HCT116 (cell line): Measurements from ENCODE around the gene ELOVL5. TPM values are rescaled to one million over a fixed set of nuclear protein-coding genes. Genes with fewer than 3 reads are reported as not detected.

Experiments used
- ATAC-seq: fragments of 200-7000 bp; cut with Tn5 transposase; 2 replicates; pipeline ENCODE4 v1.9.1; 2020; ENCODE audit warnings: mild to moderate bottlenecking, moderate library complexity
- BruUV-seq: library from RNA; stranded (reverse); fragments of 400-500 nt; replicated peaks from 2 replicates; lab custom pipeline; 2021; lab: Mats Ljungman, UMichigan
- CTCF ChIA-PET: fragments of 300-600 bp; sonication (Branson Sonifier 250); formaldehyde crosslinking; loops from one replicate; lab custom pipeline; 2021; ENCODE audit warnings: antibody characterized with exemption; lab: Charles Lee
- POLR2A ChIA-PET: fragments of 300-600, 350-600 bp; sonication (Branson Sonifier 250); formaldehyde crosslinking; loops from one replicate; lab custom pipeline; 2021; ENCODE audit warnings: antibody characterized with exemption; lab: Charles Lee
- RAD21 ChIA-PET, 2 experiments: fragments of 300-600 bp; sonication (Branson Sonifier 250); formaldehyde crosslinking; loops; one replicate each; lab custom pipeline; 2023; ENCODE audit warnings: low total read pairs in 2 of 2; ENCODE audit not compliant: uncharacterized antibody in 2 of 2, unreplicated experiment in 2 of 2, low non-redundant PET in 1 of 2; lab: Charles Lee
- DNase-seq: peaks from one replicate; pipeline ENCODE4 v3.0.0-alpha.2; 2010; ENCODE audit warnings: low read depth, low spot score
- H2AFZ ChIP-seq: fragments of 200-600 bp; shearing (Covaris generic), sonication (generic); 2 replicates; pipeline ENCODE4 v1.6.1; 2017; ENCODE audit warnings: low read depth, mixed run types, mixed read lengths, antibody characterized with exemption, low read length; ENCODE audit not compliant: poor library complexity, severe bottlenecking
- H3K27ac ChIP-seq: 2 replicates; pipeline ENCODE4 v1.5.1; 2012; ENCODE audit warnings: low read depth, low read length
- H3K27me3 ChIP-seq: fragments of 200-600 bp; sonication (generic); 2 replicates; pipeline ENCODE4 v1.6.1; 2016; ENCODE audit warnings: mixed run types, low read length, mixed read lengths; ENCODE audit not compliant: insufficient read depth
- H3K36me3 ChIP-seq, 2 experiments: fragments of 200-500 bp in 1 of 2; fragments of 200-600 bp in 1 of 2; sonication (Bioruptor generic) in 1 of 2; sonication (generic) in 1 of 2; 2 replicates each; pipeline versions ENCODE4 v1.5.1 to v1.6.1; 2014 to 2016; ENCODE audit warnings: low read length in 2 of 2, inconsistent platforms in 1 of 2, mixed read lengths in 1 of 2, mixed run types in 1 of 2; ENCODE audit not compliant: insufficient read depth in 2 of 2, control insufficient read depth in 1 of 2
- H3K4me1 ChIP-seq, 2 experiments: fragments of 200-600 bp in 1 of 2; sonication (generic) in 1 of 2; 2 replicates each; pipeline versions ENCODE4 v1.5.1 to v1.6.1; 2012 to 2017; ENCODE audit warnings: low read length in 2 of 2, inconsistent platforms in 1 of 2, mild to moderate bottlenecking in 1 of 2, mixed read lengths in 1 of 2, mixed run types in 1 of 2, moderate library complexity in 1 of 2; ENCODE audit not compliant: insufficient read depth in 2 of 2, control insufficient read depth in 1 of 2
- H3K4me2 ChIP-seq: fragments of 200-600 bp; sonication (generic); 2 replicates; pipeline ENCODE4 v1.6.1; 2017; ENCODE audit warnings: mixed run types, low read length, mixed read lengths
- H3K4me3 ChIP-seq, 2 experiments: fragments of 200-600 bp in 1 of 2; sonication (generic) in 1 of 2; replicated peaks in 1 of 2; 2 replicates each; pipeline ENCODE4 v1.5.1; 2011 to 2016; ENCODE audit warnings: low read length in 2 of 2, control low read depth in 1 of 2, low read depth in 1 of 2, mild to moderate bottlenecking in 1 of 2, mixed read lengths in 1 of 2, mixed run types in 1 of 2
- H3K79me2 ChIP-seq: fragments of 200-600 bp; sonication (generic); 2 replicates; pipeline ENCODE4 v1.6.1; 2017; ENCODE audit warnings: mild to moderate bottlenecking, mixed run types, low read length, moderate library complexity, mixed read lengths; ENCODE audit not compliant: insufficient read depth
- H3K9ac ChIP-seq: fragments of 200-600 bp; sonication (generic); 2 replicates; pipeline ENCODE4 v1.6.1; 2016; ENCODE audit warnings: low read length, mixed read lengths
- H3K9me2 ChIP-seq: fragments of 200-600 bp; sonication (generic), shearing (Covaris generic); 2 replicates; pipeline ENCODE4 v1.6.1; 2017; ENCODE audit warnings: mixed run types, mild to moderate bottlenecking, moderate library complexity; ENCODE audit not compliant: insufficient read depth
- H3K9me3 ChIP-seq, 2 experiments: fragments of 200-500 bp in 1 of 2; fragments of 200-600 bp in 1 of 2; sonication (Bioruptor generic) in 1 of 2; sonication (generic) in 1 of 2; 2 replicates each; pipeline ENCODE4 v1.6.1; 2014 to 2017; ENCODE audit warnings: low read length in 2 of 2, mixed read lengths in 2 of 2, inconsistent platforms in 1 of 2, low read depth in 1 of 2, mild to moderate bottlenecking in 1 of 2, mixed run types in 1 of 2, moderate library complexity in 1 of 2; ENCODE audit not compliant: control insufficient read depth in 1 of 2, insufficient read depth in 1 of 2
- H4K20me1 ChIP-seq: fragments of 200-600 bp; sonication (generic), shearing (Covaris generic); 2 replicates; pipeline ENCODE4 v1.6.1; 2017; ENCODE audit warnings: mixed run types, mild to moderate bottlenecking, moderate library complexity; ENCODE audit not compliant: insufficient read depth
- ATF3 ChIP-seq: IDR thresholded peaks from 2 replicates; pipeline ENCODE4 v1.6.1; 2012
- CBX3 ChIP-seq: IDR thresholded peaks from 2 replicates; pipeline ENCODE4 v1.6.1; 2012; ENCODE audit warnings: low read depth
- EZH2phosphoT487 ChIP-seq: fragments of 200-600 bp; IDR thresholded peaks from 2 replicates; pipeline ENCODE4 v1.6.1; 2018; ENCODE audit warnings: antibody characterized with exemption, borderline replicate concordance
- FOSL1 ChIP-seq: IDR thresholded peaks from 2 replicates; pipeline ENCODE4 v1.6.1; 2012; ENCODE audit warnings: low read depth
- POLR2A ChIP-seq: IDR thresholded peaks from 2 replicates; pipeline ENCODE4 v1.7.0; 2011; ENCODE audit warnings: borderline replicate concordance; ENCODE audit not compliant: insufficient read depth, insufficient read length; ENCODE audit errors: extremely low read depth
- POLR2AphosphoS5 ChIP-seq: IDR thresholded peaks from 2 replicates; pipeline ENCODE4 v1.6.1; 2011; ENCODE audit warnings: mild to moderate bottlenecking, low read depth, low read length, moderate library complexity
- REST ChIP-seq: IDR thresholded peaks from 2 replicates; pipeline ENCODE4 v1.6.1; 2012; ENCODE audit warnings: low read depth
- SIN3A ChIP-seq: IDR thresholded peaks from 2 replicates; pipeline ENCODE4 v1.6.1; 2012; ENCODE audit warnings: low read depth
- SRF ChIP-seq: IDR thresholded peaks from 2 replicates; pipeline ENCODE4 v1.6.1; 2012; ENCODE audit warnings: low read depth
- TCF7L2 ChIP-seq: IDR thresholded peaks from 2 replicates; pipeline ENCODE4 v1.7.0; 2011; ENCODE audit warnings: borderline replicate concordance, inconsistent platforms; ENCODE audit not compliant: insufficient read depth, insufficient read length; ENCODE audit errors: extremely low read depth
- ZFX ChIP-seq: fragments of 450-650 bp; IDR thresholded peaks from 2 replicates; pipeline ENCODE4 v1.6.1; 2017
- ZNF274 ChIP-seq: fragments of 200-500 bp; sonication (Bioruptor generic); IDR thresholded peaks from 2 replicates; pipeline ENCODE4 v1.6.1; 2014; ENCODE audit warnings: mild to moderate bottlenecking, low read depth, low read length, inconsistent platforms
- intact Hi-C: fragments of 100-400 bp; cut with micrococcal nuclease; formaldehyde crosslinking; loops from 2 replicates; pipeline ENCODE4 v1.10.0; 2022
- total RNA-seq: library from RNA; stranded (reverse); gene quantifications from one replicate; pipeline ENCODE4 v1.2.1, GENCODE V29; 2021; ENCODE audit not compliant: unreplicated experiment
- TF ChIP-seq, protein P1 (sequence below), 3 experiments: fragments of 200-600 bp in 1 of 3; sonication (generic) in 1 of 3; IDR thresholded peaks in 2 of 3; conservative IDR thresholded peaks in 1 of 3; 2 replicates each; pipeline ENCODE4 v1.5.1; 2012 to 2017; ENCODE audit warnings: low read depth in 2 of 3, low read length in 2 of 3, antibody characterized with exemption in 1 of 3, borderline replicate concordance in 1 of 3, control low read depth in 1 of 3, mild to moderate bottlenecking in 1 of 3, mixed read lengths in 1 of 3, mixed run types in 1 of 3, moderate library complexity in 1 of 3; ENCODE audit not compliant: insufficient read depth in 1 of 3
- TF ChIP-seq, protein P2 (sequence below): IDR thresholded peaks from 2 replicates; pipeline ENCODE4 v1.6.1; 2012

ELOVL5 gene
- total RNA-seq, 1 experiment from 2014 or later, result 85.3 TPM

DNA sequence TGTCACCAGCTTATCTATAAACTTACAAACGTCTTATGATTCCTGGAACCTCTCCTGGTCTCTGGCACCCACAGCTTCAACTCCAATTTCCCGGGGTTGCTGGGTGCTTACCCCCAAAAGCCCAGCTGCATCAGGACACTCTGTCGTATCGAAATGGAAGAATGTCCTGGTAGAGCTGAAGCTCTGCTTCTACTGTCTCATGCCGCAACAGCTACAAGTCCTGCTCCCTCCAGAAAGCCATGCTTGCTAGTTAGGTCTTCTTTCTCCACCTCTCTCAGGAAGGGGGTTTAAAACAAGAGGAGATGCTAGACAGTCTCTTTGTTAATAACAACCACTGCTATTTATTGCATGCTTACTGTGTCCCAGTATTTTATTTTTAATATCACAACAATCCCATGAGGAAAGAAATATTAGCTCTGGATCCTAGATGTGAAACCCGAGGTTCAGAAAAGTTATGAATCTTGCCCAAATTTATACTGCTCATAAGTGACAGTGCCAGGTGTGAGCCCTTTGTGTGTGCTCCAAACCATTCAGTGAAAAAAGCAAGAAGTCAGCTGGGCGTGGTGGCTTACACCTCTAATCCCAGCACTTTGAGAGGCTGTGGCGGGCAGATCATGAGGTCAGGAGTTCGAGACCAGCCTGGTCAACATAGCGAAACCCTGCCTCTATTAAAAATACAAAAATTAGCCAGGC lies 117.8 kb downstream of the ELOVL5 start:
- no peaks in the 10 kb centered on the region for H3K36me3 ChIP-seq
- no peaks in the 10 kb centered on the region for H3K4me1 ChIP-seq
- H3K4me2 ChIP-seq, result no peak overlapping the region
- ATAC-seq (no peak), DNase-seq (no peak)
- intact Hi-C loops, result no loop called here
- no peak overlapping the region for H3K4me3 ChIP-seq
- ChIA-PET CTCF (no interaction called here), RAD21 (no interaction called here), POLR2A (no interaction called here)
- no peak overlapping the region for H2AFZ ChIP-seq
- no peak overlapping the region for H3K27ac ChIP-seq
- TF ChIP-seq ZNF274, result no peak
- TF ChIP-seq TCF7L2, result no peak
- no peak for TF ChIP-seq REST
- no peak for TF ChIP-seq ZFX
- TF ChIP-seq POLR2A, result no peak
- TF ChIP-seq FOSL1, result no peak
- TF ChIP-seq, protein P1, sequence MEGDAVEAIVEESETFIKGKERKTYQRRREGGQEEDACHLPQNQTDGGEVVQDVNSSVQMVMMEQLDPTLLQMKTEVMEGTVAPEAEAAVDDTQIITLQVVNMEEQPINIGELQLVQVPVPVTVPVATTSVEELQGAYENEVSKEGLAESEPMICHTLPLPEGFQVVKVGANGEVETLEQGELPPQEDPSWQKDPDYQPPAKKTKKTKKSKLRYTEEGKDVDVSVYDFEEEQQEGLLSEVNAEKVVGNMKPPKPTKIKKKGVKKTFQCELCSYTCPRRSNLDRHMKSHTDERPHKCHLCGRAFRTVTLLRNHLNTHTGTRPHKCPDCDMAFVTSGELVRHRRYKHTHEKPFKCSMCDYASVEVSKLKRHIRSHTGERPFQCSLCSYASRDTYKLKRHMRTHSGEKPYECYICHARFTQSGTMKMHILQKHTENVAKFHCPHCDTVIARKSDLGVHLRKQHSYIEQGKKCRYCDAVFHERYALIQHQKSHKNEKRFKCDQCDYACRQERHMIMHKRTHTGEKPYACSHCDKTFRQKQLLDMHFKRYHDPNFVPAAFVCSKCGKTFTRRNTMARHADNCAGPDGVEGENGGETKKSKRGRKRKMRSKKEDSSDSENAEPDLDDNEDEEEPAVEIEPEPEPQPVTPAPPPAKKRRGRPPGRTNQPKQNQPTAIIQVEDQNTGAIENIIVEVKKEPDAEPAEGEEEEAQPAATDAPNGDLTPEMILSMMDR (IDR thresholded peaks at IDR 0.05 in 2 of 3, conservative IDR thresholded peaks at IDR 0.05 in 1 of 3; ENCODE audit: borderline replicate concordance in 1 of 3, insufficient read depth in 1 of 3, low read depth in 2 of 3, low read length in 2 of 3), result no peak
- no peak for TF ChIP-seq ATF3
- TF ChIP-seq POLR2AphosphoS5, result no peak
- no peak for TF ChIP-seq EZH2phosphoT487
- TF ChIP-seq CBX3, result no peak
- TF ChIP-seq SRF, result no peak
- no peak for TF ChIP-seq SIN3A
- TF ChIP-seq, protein P2, sequence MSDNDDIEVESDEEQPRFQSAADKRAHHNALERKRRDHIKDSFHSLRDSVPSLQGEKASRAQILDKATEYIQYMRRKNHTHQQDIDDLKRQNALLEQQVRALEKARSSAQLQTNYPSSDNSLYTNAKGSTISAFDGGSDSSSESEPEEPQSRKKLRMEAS, result no peak
- H3K27me3 ChIP-seq, result no peaks in the 10 kb centered on the region
- no peaks in the 10 kb centered on the region for H3K79me2 ChIP-seq
- H3K9ac ChIP-seq, result no peak overlapping the region
- no TSS peak for BruUV-seq
- H3K9me3 ChIP-seq, result no peaks in the 10 kb centered on the region
- H4K20me1 ChIP-seq, result no peaks in the 10 kb centered on the region
- H3K9me2 ChIP-seq, result no peaks in the 10 kb centered on the region
